HEK293 (cell line): ENCODE data around the gene RCL1.

Experiments used
- CTCF ChIP-seq: fragments of 450-650 bp; formaldehyde crosslinking; IDR thresholded peaks from 2 replicates; pipeline ENCODE4 v1.5.1; 2016; ENCODE audit warnings: missing biosample characterization, missing genetic modification characterization
- ELK4 ChIP-seq: IDR thresholded peaks from 2 replicates; pipeline ENCODE4 v1.6.1; 2011; ENCODE audit warnings: mild to moderate bottlenecking, low read depth, low read length, borderline replicate concordance
- PRDM1 ChIP-seq: fragments of 450-650 bp; formaldehyde crosslinking; IDR thresholded peaks from 2 replicates; pipeline ENCODE4; 2016; ENCODE audit warnings: missing biosample characterization, missing genetic modification characterization
- ZNF433 ChIP-seq: fragments of 450-650 bp; formaldehyde crosslinking; IDR thresholded peaks from 2 replicates; pipeline ENCODE4 v1.5.1; 2016; ENCODE audit warnings: missing biosample characterization, missing genetic modification characterization, low read depth
- TF ChIP-seq, protein P1 (sequence below): fragments of 450-650 bp; formaldehyde crosslinking; IDR thresholded peaks from 2 replicates; pipeline ENCODE4 v1.5.1; 2016; ENCODE audit warnings: missing biosample characterization, missing genetic modification characterization
- TF ChIP-seq, protein P2 (sequence below): fragments of 450-650 bp; formaldehyde crosslinking; optimal IDR thresholded peaks from 2 replicates; pipeline ENCODE3; 2016; ENCODE audit warnings: missing biosample characterization, mild to moderate bottlenecking, missing genetic modification characterization

DNA sequence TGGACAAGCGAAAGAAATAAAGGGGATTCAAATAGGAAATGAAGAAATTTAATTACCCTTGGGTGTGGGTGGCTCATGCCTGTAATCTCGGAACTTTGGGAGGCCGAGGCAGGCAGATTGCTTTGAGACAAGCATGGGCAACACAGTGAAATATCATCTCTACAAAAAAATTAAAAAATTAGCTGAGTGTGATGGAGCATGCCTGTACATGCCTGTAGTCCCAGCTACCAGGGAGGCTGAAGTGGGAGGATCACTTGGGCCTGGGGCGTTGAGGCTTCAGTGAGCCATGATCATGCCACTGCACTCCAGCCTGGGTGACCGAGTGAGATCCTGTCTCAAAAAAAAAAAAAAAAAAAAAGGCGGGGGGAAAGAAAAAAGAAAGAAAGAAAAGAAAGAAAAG lies 4.0 kb upstream of the RCL1 start:
- no peak for TF ChIP-seq CTCF (tag by site-specific recombination)
- no peak for TF ChIP-seq ELK4
- TF ChIP-seq PRDM1 (tag by site-specific recombination) = no peak
- TF ChIP-seq, protein P1, sequence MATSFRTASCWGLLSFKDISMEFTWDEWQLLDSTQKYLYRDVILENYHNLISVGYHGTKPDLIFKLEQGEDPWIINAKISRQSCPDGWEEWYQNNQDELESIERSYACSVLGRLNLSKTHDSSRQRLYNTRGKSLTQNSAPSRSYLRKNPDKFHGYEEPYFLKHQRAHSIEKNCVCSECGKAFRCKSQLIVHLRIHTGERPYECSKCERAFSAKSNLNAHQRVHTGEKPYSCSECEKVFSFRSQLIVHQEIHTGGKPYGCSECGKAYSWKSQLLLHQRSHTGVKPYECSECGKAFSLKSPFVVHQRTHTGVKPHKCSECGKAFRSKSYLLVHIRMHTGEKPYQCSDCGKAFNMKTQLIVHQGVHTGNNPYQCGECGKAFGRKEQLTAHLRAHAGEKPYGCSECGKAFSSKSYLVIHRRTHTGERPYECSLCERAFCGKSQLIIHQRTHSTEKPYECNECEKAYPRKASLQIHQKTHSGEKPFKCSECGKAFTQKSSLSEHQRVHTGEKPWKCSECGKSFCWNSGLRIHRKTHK (tag by site-specific recombination) = no peak
- TF ChIP-seq, protein P2, sequence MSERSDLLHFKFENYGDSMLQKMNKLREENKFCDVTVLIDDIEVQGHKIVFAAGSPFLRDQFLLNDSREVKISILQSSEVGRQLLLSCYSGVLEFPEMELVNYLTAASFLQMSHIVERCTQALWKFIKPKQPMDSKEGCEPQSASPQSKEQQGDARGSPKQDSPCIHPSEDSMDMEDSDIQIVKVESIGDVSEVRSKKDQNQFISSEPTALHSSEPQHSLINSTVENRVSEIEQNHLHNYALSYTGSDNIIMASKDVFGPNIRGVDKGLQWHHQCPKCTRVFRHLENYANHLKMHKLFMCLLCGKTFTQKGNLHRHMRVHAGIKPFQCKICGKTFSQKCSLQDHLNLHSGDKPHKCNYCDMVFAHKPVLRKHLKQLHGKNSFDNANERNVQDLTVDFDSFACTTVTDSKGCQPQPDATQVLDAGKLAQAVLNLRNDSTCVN (tag by site-specific recombination) = no peak
- TF ChIP-seq ZNF433 (tag by site-specific recombination) = no peak
